Stimulated activated CD4-positive, alpha-beta T cell treated with anti-CD3 and anti-CD28 coated beads, Interleukin-2, amount 100 ng/mL, for 4 hours (primary cell): ENCODE data around the gene MOB2.

ENCODE experiments used
- DNase-seq: peaks from one replicate; pipeline ENCODE4 v3.0.0-alpha.2; 2020; ENCODE audit warnings: low read depth

Gene MOB2, protein sequence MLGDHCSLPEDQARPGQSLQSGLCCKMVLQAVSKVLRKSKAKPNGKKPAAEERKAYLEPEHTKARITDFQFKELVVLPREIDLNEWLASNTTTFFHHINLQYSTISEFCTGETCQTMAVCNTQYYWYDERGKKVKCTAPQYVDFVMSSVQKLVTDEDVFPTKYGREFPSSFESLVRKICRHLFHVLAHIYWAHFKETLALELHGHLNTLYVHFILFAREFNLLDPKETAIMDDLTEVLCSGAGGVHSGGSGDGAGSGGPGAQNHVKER

DNA sequence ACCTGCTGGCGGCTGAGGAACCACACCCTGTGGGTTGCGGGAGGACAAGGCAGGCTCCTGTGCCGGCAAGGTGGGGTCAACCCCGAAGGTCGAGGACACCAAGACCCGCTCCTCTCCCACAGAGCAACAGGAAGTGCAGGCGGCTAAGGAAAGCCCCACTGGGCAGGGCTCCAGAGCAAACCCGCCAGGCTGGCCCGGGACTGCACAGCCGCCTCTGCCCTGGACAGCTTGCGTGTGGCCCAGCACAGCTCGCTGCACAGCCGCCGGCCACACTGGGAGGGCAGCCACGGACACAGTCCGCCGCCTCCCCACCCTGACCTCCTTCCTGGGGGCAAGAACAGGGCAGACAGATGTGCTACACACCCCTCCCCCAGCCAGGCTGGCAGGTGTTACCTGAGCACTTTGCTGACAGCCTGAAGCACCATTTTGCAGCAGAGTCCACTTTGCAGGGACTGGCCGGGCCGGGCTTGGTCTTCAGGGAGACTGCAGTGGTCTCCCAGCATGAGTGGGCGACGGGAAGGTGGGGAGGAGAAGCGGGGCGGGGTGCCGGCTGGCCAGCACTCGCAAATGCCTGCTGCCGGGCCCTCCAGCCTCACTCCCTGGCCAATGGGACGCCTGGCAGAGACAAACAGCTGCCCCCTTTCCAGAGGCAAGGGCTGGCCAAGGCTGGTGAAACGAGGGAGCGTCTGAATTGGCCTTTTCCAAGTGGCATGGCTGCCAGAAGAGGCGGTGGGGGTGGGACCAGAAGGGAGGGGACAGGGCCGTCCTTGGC is at the start of gene MOB2:
Gene MOB2, minus strand, starts transcription at position 726 of the 772 bp plus-strand sequence. Its CDS starts 223 bp downstream, at position 503.
- no peak for DNase-seq

DNA sequence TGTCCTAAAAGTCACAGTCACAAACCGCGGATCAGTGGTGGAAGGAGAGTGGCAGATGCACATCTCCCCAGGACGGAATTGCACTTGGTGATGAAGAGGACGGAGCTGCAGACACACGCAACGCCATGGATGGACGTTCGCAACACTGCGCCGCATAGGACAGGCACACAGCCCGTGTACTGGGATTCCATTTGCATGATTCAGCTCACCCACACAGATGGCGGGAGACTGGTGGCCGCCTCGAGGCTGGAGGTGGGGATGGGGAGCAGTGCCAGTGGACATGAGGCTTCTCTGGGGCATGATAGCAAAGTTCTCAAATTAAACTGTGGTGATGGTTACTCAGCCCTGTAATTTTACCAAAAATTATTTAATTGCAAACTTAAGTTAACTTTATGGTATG is 48.1 kb upstream of the MOB2 start:
- no peak for DNase-seq

- no peak for DNase-seq
These were observed 47.6 kb upstream of the MOB2 start for GRCh38 chr11:1534171-1534570.

DNA sequence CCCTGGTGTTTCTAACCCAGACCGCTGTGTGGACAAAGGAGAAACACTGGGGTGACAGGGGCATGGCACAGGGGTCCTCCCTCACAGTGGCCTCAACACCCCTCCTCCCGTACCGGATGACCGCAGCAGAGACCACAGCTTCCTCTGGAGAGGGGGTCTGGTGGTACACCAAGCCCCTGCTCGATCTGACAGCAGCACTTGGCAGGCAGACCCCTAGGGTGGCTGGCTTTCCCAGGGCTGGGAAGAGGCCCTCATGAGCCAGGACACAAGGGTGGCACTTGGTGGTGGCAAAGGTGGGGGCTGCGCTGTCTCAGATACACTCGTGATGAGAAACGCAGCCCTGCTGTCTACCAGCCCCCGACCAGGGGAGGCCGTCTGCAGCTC is 46.8 kb upstream of the MOB2 start:
- DNase-seq: no peak

GRCh38 chr11:1532606-1533341 is 46.2 kb upstream of the MOB2 start:
- DNase-seq: no peak

- DNase-seq: no peak
These were observed 45.5 kb upstream of the MOB2 start for GRCh38 chr11:1532014-1532586.

GRCh38 chr11:1531449-1532013 is 45.0 kb upstream of the MOB2 start:
- no peak for DNase-seq

DNA sequence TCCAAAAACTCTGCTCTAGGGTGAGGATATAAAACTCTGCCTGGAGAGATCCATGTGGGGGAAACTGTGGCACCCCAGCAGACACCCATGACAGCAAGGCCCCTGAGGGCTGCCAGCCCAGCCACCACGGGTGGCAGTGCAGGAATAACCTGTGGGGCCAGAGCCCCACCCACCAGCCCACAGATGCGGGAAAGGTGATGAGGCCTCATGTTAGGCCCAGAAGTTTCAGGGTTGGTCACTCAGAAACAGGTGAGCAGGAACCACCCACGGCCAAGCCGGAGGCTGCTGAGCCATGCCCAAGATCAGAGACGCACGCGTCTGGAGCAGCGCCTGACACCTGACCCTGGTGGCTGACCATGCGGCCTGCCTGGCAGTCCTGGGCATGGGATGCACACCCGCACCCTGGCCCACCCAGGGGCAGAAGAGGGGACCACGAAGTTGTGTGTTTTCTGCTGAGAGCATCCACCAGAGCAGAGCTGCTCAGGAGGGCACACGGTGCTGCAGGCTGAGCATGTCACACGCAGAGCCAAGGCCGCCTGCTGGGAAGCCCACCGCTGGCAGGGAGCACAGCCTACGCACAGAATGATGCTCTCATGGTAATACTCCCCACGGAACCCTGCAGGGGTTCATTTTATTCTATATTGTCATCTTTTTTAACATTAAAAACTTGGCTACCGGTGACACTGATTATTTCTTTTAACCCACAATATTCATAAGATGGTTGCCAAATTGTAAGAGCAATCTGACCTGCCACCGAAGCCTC is 44.3 kb upstream of the MOB2 start:
- no peak for DNase-seq

- no peak for DNase-seq
These were observed 43.2 kb upstream of the MOB2 start for GRCh38 chr11:1529774-1530173.

- no peak for DNase-seq
These were observed 42.7 kb upstream of the MOB2 start for GRCh38 chr11:1529286-1529685.

GRCh38 chr11:1528710-1529109 is 42.1 kb upstream of the MOB2 start:
- DNase-seq: no peak

DNA sequence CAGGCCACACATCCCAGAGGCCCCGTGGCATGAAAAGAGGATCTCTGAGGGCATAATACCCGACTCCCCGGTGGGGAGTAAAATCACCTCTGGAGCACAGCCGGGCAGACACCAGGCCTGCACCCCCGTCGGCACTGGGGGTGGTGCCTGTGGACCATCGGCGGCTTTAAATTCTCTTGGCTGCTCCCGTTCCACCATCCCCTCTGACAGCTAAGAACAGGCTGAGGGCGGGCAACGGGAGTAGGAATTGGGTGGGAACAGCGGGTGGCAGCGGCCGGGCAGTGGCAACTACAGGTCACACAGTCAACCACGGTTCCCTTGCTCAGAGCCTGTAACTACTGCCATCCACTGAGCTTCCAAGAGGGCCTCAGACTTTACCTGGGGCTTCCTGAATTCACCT is 40.2 kb upstream of the MOB2 start:
- DNase-seq: no peak

- DNase-seq: no peak
These were observed 37.2 kb upstream of the MOB2 start for GRCh38 chr11:1523779-1524178.

DNA sequence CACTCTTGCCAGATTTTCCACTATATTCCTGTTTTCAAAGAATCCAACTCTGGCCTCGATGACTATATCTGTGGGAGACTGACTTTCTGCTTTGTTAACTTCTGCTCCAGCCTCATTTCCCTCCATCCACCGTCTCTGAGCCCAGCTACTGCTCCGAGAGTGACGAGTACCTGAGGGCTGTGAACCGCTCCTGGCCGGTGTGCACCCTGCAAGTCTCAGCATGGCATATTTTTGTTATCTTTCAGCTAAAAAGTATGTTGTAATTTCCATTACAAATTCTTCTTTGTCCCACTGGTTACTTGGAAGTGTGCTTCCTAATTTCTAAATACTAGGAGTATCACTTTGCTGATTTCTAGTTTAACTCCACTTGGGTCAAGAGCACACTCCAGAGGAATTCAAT is 36.5 kb upstream of the MOB2 start:
- DNase-seq: no peak

DNA sequence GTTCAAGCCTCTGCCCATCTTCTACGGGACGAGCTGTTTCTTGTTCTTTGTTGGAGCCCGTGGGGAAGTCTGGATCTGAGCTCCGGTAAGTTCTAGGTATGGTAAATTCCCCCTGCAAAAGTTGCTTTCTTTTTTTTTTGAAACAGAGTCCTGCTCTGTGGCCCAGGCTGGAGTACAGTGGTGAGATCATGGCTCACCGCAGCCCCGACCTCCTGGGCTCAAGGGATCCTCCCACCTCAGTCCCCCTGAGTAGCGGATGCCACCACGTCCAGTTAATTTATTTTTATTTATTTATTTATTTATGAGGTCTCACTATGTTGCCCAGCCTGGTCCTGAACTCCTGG is 35.5 kb upstream of the MOB2 start:
- DNase-seq: no peak

- no peak for DNase-seq
These were observed 35.0 kb upstream of the MOB2 start for GRCh38 chr11:1521382-1522080.

GRCh38 chr11:1520663-1521267 is 34.2 kb upstream of the MOB2 start:
- no peak for DNase-seq

DNA sequence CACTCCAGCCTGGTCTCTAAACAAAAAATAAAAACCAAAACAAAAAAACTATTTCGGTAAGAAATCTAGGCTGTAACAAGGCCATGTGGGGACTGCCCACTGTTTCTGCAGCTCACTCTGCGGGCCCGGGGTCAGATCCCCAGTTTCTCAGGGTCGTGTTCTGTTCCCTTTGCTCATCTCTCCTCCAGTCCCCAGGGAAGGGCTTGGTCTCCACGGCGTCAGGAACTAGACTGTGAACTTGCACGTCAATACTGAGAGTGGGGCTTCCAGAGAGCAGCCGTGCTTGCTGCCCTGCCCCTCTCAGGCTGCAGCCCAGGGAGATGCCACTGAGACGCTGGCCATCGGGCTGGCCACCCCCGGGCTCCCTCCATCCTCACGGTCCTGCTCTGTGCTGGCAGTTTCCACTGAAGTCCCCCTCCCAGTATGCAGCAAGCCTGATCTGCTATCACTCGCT is 33.7 kb upstream of the MOB2 start:
- DNase-seq: no peak

- no peak for DNase-seq
These were observed 32.7 kb upstream of the MOB2 start for GRCh38 chr11:1519028-1520010.
